Measurements from ENCODE around the gene ACOX2. TPM values are rescaled to one million over a fixed set of nuclear protein-coding genes. Genes with fewer than 3 reads are reported as not detected.

The ACOX2 gene
- total and polyA plus RNA-seq, 2 of the 13 experiments (the other 11 are each of a cell fraction or from before 2014, with no cell fraction given): 42.6 to 98.5 TPM

DNA sequence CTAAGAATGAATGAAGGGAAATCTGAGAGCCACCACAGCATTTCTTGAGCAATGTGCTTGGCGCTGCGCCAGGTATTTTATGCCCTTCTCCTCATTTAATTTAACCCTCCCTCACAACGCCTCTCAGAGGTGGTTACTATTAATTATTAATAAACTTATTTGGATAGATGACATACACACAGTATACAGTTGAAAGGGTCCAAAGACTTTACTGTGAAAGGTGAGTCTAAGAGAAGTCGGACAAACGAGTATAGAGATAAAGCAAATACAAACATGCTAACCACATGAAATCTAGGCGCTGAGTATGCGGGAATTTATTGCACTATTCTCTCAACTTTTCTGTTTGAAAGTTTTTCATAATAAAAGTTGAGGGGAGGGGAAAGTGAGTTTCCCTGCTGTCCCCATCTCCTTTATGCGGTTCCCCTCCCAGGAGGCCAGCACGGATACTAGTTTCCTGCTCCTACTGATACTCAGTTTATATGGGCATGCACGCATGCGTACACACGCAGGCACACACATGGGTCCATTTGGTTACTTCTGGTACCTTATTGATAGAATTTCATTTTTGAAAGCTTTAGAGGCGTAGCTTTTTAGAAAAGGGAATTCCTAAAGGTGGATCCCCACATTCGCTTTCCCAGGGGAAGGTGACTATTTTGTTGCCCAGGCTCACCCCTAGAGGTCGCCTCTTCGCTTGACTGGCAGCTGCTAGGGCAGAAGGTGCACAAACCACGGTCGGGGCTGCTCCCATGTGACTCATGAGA is 73.6 kb downstream of the ACOX2 start (continued):
- TF ChIP-seq NR2F6 (IDR thresholded peaks at IDR 0.05) (no peak), NR2F6 (CRISPR knock-in tag; IDR thresholded peaks at IDR 0.05) (peak; percentile 27; the same call in 1 of the 2 replicates), ZNF547 (CRISPR knock-in tag; IDR thresholded peaks at IDR 0.05) (no peak), RAD21 (CRISPR knock-in tag; IDR thresholded peaks at IDR 0.05) (peak; percentile 84), TBP (CRISPR knock-in tag; IDR thresholded peaks at IDR 0.05) (no peak), YEATS2 (CRISPR knock-in tag; IDR thresholded peaks at IDR 0.05; ENCODE audit: borderline replicate concordance) (peak; percentile 30; the same call in 1 of the 2 replicates), SOX5 (CRISPR knock-in tag; IDR thresholded peaks at IDR 0.05; ENCODE audit: borderline replicate concordance) (peak; percentile 34; the same call in 1 of the 2 replicates), PHF21A (CRISPR knock-in tag; IDR thresholded peaks at IDR 0.05) (peak; percentile 66; the same call in 1 of the 2 replicates), SCMH1 (CRISPR knock-in tag; IDR thresholded peaks at IDR 0.05; ENCODE audit: borderline replicate concordance) (no peak), GATAD2A (CRISPR knock-in tag; IDR thresholded peaks at IDR 0.05) (peak; percentile 52; the same call in 1 of the 2 replicates), ZNF614 (CRISPR knock-in tag; IDR thresholded peaks at IDR 0.05; ENCODE audit: borderline replicate concordance) (peak; percentile 45; the same call in 1 of the 2 replicates), ZNF570 (CRISPR knock-in tag; IDR thresholded peaks at IDR 0.05; ENCODE audit: borderline replicate concordance) (no peak), ZNF367 (CRISPR knock-in tag; IDR thresholded peaks at IDR 0.05; ENCODE audit: borderline replicate concordance) (no peak), HMGXB3 (CRISPR knock-in tag; IDR thresholded peaks at IDR 0.05; ENCODE audit: borderline replicate concordance) (0 out of 2 replicates have a peak, but pooled peaks have one; percentile 21), ZNF501 (CRISPR knock-in tag; IDR thresholded peaks at IDR 0.05) (peak; percentile 57; the same call in 1 of the 2 replicates), GLI4 (CRISPR knock-in tag; IDR thresholded peaks at IDR 0.05; ENCODE audit: borderline replicate concordance) (peak; percentile 38; the same call in 1 of the 2 replicates), TP53 (CRISPR knock-in tag; conservative IDR thresholded peaks at IDR 0.05) (no peak), RBM39 (IDR thresholded peaks at IDR 0.05; ENCODE audit: low read depth, low read length, poor library complexity, severe bottlenecking) (no peak), ZSCAN20 (CRISPR knock-in tag; IDR thresholded peaks at IDR 0.05; ENCODE audit: borderline replicate concordance) (peak; percentile 67; the same call in 1 of the 2 replicates)
- TF ChIP-seq, protein P1, sequence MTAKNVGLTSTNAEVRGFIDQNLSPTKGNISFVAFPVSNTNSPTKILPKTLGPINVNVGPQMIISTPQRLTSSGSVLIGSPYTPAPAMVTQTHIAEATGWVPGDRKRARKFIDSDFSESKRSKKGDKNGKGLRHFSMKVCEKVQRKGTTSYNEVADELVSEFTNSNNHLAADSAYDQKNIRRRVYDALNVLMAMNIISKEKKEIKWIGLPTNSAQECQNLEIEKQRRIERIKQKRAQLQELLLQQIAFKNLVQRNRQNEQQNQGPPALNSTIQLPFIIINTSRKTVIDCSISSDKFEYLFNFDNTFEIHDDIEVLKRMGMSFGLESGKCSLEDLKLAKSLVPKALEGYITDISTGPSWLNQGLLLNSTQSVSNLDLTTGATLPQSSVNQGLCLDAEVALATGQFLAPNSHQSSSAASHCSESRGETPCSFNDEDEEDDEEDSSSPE (CRISPR knock-in tag; IDR thresholded peaks at IDR 0.05): 0 out of 2 replicates have a peak, but pooled peaks have one; percentile 19
- TF ChIP-seq, protein P2, sequence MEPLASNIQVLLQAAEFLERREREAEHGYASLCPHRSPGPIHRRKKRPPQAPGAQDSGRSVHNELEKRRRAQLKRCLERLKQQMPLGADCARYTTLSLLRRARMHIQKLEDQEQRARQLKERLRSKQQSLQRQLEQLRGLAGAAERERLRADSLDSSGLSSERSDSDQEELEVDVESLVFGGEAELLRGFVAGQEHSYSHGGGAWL (CRISPR knock-in tag; IDR thresholded peaks at IDR 0.05): no peak
- TF ChIP-seq, protein P3, sequence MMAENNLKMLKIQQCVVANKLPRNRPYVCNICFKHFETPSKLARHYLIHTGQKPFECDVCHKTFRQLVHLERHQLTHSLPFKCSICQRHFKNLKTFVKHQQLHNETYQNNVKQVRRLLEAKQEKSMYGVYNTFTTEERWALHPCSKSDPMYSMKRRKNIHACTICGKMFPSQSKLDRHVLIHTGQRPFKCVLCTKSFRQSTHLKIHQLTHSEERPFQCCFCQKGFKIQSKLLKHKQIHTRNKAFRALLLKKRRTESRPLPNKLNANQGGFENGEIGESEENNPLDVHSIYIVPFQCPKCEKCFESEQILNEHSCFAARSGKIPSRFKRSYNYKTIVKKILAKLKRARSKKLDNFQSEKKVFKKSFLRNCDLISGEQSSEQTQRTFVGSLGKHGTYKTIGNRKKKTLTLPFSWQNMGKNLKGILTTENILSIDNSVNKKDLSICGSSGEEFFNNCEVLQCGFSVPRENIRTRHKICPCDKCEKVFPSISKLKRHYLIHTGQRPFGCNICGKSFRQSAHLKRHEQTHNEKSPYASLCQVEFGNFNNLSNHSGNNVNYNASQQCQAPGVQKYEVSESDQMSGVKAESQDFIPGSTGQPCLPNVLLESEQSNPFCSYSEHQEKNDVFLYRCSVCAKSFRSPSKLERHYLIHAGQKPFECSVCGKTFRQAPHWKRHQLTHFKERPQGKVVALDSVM (CRISPR knock-in tag; IDR thresholded peaks at IDR 0.05): no peak
